ENCODE measurements around the gene CNTF.

The CNTF gene

GRCh38 chr11:58641803-58642581 lies 19.5 kb downstream of the CNTF start:
- no peak for DNase-seq (ENCODE audit: low spot score)

DNA sequence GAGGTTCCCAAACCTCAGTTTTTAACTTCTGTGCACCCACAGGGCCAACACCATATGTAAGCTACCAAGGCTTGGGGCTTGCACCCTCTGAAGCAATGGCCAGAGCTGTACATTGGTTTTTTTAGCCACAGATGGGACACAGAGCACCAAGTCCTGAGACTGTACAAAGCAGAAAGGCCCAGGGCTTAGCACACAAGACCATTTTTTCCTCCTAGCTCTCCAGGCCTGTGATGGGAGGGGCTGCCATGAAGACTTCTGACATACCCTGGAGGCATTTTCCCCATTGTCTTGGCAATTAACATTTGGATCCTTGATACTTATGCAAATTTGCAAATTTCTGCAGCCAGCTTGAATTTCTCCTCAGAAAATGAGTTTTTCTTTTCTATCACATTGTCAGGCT lies 23.4 kb downstream of the CNTF start:
- DNase-seq (ENCODE audit: low spot score), result no peak

GRCh38 chr11:58647141-58647699 lies 24.8 kb downstream of the CNTF start:
- no peak for DNase-seq (ENCODE audit: low spot score)

DNA sequence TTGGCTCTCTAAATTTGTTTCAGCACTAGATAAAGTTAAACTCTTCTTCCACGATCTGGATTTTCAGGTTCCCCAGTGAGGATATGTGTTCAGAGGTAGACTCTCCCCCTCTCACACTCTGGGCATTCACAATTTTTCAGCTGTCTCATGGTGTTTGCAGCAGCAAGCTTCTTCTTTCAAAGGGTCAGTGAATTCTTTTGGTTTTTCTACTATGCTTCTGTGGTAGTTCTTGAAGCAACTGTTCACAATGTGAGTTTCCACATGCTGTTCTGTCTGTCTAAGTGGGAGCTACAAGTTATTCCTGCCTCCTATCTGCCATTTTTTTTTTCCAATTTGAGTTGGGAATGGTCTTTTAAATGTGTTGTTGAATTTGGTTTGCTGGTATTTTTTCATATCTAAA lies 25.4 kb downstream of the CNTF start:
- DNase-seq (ENCODE audit: low spot score), result no peak

GRCh38 chr11:58649623-58650022 lies 27.2 kb downstream of the CNTF start:
- no peak for DNase-seq (ENCODE audit: low spot score)

DNA sequence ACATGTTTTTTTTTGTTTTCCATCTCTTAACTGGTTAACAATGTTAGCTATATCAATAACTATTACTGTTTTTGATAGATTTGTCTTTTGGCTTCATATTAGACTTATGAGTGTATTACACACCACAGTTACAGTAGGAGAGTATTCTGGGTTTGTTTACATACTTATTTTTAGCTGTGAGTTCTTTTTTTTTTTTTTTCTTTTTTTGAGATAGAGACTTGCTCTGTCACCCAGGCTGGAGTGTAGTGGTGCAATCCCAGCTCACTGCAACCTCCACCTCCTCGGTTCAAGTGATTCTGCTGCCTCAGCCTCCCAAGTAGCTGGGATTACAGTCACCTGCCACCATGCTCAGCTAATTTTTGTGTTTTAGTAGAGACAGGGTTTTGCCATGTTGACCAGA lies 28.0 kb downstream of the CNTF start:
- no peak for DNase-seq (ENCODE audit: low spot score)

- DNase-seq (ENCODE audit: low spot score), result no peak
Measured at GRCh38 chr11:58652726-58653280, 30.3 kb downstream of the CNTF start.

DNA sequence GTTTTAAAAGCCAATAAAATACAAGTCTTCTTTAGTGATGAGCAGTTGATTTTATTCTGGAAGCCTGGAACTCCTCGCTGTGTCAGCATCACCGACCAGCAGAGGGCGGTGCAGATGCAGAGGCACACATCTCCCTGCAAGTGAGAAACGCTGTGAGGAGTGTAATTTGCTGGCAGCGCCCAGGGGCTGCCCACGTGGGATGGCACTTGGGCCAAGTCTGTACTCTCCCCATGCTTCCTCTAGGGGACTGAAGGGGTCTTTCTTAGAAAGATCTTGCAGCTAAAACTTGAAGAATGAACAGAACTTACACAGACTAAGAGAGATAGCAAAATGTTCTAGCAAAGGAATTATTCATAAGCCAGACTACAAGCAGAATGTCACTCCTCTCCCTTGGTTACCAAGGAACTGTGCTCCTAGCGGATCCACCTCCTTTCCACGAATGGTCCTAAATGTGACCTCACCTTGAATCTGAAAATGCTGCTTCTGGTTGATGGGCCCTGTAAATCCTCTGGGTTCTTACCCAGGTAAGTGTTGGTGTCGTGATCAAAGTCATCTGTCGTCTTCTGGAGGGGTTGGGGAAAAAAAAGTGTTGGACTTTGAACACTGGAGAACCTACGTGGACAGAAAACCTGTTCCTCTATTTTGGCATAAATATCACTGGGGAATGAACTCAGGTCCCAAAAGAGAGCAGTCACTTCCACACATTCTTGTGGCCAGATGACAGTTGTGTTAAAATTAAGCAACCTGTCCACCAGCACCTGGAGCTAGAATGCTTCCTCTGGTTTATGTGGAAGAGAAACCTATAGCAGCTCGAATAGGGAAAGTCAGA lies 31.8 kb downstream of the CNTF start:
- DNase-seq (ENCODE audit: low spot score), result peak; percentile 72

DNA sequence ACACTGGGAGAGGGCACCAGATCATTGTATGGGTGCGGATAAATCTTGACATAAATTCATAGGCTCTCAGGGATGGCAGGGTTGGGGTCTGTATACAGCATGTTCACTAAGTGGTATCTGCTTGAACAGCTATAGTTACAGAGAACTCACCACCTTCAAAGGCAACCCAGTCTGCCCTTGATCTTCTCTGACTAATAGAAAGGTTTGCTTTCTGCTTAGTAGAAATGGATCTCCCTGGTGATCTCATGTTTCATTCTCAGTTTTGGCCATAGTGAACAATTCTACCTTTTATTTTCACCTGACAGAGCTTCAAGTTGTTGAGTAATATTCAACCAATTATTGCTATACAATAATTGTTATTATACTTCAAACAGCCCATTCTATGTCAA lies 32.4 kb downstream of the CNTF start:
- DNase-seq (ENCODE audit: low spot score), result no peak

- no peak for DNase-seq (ENCODE audit: low spot score)
Measured at GRCh38 chr11:58656348-58656747, 33.9 kb downstream of the CNTF start.

DNA sequence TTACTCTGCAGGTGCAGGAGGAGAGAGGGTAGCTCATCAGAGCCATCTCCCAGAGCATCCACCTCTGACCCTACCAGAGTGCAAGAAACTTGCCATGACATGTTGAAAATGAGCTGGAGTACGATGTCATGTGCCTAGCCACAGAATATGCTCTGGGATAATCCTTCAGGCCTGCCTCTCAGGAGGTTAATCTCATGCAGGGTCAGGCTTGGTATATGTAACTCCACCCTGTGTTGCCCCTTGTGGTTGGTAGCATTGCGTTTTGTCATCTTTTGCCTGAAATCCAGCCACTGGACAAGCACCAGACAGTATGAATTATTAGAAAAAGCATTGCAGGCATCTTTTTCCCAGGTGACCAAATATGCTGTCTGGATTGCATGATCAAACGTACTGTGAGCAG lies 36.2 kb downstream of the CNTF start:
- DNase-seq (ENCODE audit: low spot score), result no peak

DNA sequence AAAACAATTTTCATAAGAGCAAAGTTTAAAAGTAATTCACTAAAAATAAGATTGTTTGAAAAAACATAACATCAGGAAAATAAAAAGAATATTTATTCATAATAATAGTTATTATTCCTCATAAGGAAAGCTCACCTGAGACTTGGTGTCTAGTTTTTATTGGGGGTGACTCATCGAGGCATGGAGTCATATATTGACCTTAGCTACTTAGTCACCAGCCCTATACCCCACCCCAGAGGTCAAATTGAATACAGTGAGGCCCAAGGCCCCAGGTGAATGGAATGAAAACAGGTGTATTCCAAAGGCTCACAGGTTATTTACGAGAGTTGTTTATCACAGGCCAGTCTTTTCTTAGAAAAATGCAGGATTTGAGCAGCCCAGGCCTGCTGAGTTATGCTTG lies 36.9 kb downstream of the CNTF start:
- no peak for DNase-seq (ENCODE audit: low spot score)

DNA sequence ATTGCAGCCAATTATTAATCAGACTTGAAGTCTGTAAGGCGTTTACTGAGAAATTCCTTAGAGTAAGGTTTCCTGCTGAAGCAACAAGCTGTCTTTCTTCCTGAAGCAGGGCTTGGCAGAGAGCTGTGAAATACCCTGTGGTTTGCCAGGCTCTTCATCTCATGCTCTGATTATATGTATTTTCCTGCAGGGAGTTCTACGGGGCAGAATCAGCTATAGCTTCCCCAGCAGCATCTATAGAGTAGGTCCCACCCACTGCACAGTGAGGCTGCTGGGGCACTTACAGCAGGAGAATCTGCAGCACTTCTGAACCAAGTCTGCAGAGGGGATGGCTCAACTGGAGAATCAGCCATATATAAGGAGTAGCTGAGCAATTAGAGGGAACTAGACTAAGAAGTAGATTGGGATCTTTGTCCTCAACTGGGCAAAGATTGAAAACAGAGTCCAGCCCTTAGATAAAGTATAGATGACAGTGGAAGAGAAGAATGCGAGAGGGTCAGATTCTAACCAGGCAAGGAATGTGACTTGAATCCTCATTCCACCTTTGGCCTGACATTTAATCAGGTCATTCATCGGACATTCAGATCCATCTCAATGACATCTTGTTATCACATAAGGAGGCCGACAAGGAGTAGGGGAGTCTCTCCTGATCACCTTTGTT lies 37.6 kb downstream of the CNTF start:
- no peak for DNase-seq (ENCODE audit: low spot score)

GRCh38 chr11:58671983-58672633 lies 49.6 kb downstream of the CNTF start:
- no peak for DNase-seq (ENCODE audit: low spot score)

DNA sequence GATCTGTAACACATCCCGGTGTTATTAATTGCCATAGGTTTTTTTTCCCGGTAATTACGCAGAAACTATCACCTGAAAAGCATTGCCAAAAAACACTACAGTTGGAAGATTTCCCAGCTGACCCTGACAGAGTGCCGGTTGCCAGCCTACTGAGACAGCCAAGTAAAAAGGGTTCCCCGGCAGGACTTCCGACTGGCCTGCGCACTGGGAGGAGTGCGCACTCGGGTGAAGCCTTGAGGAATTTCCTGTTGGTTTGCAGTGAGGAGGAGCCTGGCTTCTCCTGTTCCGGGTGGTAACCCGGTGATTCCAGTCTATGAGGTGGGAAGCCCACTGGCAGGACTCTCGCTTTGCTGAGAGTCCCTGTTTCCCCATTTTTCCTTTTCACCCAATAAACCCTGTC lies 52.1 kb downstream of the CNTF start:
- no peak for DNase-seq (ENCODE audit: low spot score)

Data from CD4-positive, alpha-beta T cell treated with Interleukin-15 for 4 hours (primary cell).